ENCODE results near the gene PXDC1. TPM values are rescaled to one million over a fixed set of nuclear protein-coding genes. Genes with fewer than 3 reads are reported as not detected.

The PXDC1 gene, protein sequence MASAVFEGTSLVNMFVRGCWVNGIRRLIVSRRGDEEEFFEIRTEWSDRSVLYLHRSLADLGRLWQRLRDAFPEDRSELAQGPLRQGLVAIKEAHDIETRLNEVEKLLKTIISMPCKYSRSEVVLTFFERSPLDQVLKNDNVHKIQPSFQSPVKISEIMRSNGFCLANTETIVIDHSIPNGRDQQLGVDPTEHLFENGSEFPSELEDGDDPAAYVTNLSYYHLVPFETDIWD
- total RNA-seq (2014; rRNA removed; shearing (Covaris generic)): 7.8 and 8.1 TPM in 2 replicates

DNA sequence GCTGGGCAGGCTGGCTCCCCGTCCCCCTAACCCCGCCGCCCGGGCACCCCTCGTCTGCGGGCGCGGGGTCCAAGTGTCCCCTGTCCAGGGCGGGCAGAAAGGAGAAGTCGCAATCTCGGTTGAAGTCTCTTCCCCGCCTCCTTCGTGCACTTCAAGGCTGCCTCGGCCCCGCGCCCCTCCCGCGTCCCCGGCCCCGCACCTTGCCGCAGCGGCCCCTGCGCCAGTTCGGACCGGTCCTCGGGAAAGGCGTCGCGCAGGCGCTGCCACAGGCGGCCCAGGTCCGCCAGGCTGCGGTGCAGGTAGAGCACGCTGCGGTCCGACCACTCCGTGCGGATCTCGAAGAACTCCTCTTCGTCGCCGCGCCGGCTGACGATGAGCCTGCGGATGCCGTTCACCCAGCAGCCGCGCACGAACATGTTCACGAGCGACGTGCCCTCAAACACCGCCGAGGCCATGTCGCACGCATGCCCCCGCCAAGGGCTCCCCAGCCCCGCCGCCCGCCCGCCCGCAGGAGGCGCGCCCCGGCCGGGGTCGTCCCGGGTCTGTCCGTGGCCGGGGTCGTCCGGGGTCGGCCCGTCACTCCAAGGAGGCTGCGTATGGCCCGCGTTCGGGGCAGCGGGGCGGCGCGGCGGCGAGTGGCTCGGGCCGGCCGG lies at the start of gene PXDC1:
TSS of gene PXDC1 (minus strand) at position 637 of the 653 bp plus-strand sequence. CDS start at position 455, 182 bp downstream.
- Histone ChIP-seq H3K27ac (peak within 1 kb of the TSS; percentile 38), H3K27me3 (no peaks in the 10 kb centered on the region), H3K36me3 (no peaks in the 10 kb centered on the region), H3K4me1 (peaks cover 5% of the 10 kb centered on the region), H3K4me3 (peak within 1 kb of the TSS; percentile 71), H3K9me3 (replicated peaks) (no peaks in the 10 kb centered on the region)
- DNase-seq: no peak

DNA sequence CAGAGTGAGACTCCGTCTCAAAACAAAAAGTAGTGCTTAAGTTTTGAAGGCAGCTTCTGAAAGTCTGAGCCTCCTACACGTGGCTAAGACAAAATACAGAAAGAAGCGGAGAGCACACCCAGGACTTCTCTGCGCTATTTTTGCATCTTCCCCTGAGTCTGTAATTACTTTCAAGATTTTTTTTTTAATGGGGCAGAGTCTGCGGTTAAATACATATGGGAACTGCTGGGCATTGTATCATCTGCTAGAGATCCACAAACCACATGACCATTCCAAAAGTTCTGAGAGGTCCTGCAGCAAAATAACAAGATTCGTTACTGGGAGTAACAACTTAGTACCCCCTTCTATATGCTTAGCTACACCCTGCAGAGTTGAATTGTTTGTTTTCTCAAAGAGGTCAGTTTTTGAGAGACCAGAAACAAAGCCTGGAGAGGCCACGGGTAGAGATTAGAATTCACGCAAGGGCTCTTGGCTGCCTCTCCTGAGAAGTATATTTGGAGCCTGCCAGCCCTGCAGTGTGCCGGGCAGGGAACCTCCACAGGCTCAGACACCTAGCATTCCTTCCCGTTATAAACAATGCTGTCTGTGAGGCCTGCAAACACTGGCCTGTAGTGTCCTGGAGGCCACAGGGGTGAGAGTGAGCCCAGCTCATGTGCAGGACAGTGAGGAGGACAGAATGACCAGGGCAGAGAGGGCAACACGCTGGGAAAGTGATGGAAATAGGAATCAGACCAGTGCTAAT lies 49.5 kb upstream of the PXDC1 start:
- no peaks in the 10 kb centered on the region for H3K27me3 ChIP-seq
- no peaks in the 10 kb centered on the region for H3K36me3 ChIP-seq
- H3K4me3 ChIP-seq: no peak overlapping the region
- no peak for DNase-seq
- H3K4me1 ChIP-seq: peaks cover 38% of the 10 kb centered on the region
- no peak overlapping the region for H3K27ac ChIP-seq
- no peaks in the 10 kb centered on the region for H3K9me3 ChIP-seq (replicated peaks)

DNA sequence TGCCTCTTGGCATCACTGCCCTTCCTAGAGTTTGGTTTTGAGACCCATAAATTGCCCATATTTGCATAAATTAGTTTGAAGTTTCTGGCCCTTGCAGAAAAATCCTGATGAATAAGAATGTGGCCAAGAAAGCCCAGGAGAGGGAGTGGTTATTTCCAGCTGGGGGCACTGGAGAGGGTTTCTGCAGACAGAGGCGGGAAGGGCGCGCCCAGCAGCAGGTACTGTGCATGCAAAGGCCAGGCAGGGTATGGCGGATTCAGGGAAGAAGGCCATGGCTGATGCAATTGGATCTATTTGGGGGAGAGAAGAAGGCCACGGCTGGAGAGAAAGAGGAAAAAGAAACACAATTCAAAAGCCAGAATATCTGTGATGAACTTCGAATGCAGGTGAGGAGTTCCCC lies 48.2 kb upstream of the PXDC1 start:
- Histone ChIP-seq H3K27me3 (no peaks in the 10 kb centered on the region), H3K4me1 (peaks cover 39% of the 10 kb centered on the region)

DNA sequence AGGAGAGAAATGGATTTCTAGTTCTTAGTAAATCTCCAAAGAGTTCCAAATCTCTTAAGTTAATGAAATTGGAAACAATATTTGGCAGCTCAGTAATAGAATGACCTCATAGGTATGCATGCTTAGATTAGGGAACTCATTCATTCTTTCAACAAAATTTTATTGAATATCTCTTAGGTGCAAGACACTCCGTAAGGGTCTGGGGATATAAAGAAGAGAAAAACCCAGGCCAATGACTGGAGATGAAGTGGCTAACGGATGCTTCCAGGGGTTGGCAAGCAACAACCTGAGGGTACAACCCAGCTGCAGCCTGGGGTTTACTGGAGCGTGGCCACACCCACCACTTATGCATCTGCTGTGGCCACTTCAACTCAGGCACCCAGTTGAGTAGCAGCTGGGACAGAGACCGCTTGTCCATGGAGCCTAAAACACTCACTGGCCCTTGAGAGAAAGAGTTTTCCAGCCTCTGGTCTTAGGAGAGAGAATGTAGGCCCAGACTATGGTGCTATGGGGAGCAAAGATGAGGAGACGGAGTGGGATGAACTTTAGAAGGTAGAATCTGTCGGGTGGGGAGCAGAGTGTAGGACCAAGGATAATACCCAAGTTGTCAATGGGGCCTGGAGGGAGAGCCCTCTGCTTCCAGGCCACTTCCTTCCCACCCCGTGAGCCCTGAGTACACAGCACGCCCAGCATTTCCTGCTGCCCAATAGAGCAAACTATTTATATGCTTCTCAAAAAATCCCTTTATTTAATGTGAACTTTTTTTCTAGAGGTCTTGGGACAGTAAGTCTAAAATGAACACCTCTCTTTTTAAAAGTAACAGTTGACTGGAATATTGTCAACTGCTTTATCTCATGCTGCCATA lies 46.8 kb upstream of the PXDC1 start:
- peak overlapping the region; percentile 15 for H3K4me3 ChIP-seq
- peak; percentile 81 to 82 for DNase-seq
- H3K4me1 ChIP-seq: peaks cover 30% of the 10 kb centered on the region

More for the DNA sequence above, 48.2 kb upstream of the PXDC1 start:
- no peak overlapping the region for H3K4me3 ChIP-seq
- H3K36me3 ChIP-seq: no peaks in the 10 kb centered on the region
- H3K9me3 ChIP-seq (replicated peaks): no peaks in the 10 kb centered on the region
- no peak overlapping the region for H3K27ac ChIP-seq
- no peak for DNase-seq

DNA sequence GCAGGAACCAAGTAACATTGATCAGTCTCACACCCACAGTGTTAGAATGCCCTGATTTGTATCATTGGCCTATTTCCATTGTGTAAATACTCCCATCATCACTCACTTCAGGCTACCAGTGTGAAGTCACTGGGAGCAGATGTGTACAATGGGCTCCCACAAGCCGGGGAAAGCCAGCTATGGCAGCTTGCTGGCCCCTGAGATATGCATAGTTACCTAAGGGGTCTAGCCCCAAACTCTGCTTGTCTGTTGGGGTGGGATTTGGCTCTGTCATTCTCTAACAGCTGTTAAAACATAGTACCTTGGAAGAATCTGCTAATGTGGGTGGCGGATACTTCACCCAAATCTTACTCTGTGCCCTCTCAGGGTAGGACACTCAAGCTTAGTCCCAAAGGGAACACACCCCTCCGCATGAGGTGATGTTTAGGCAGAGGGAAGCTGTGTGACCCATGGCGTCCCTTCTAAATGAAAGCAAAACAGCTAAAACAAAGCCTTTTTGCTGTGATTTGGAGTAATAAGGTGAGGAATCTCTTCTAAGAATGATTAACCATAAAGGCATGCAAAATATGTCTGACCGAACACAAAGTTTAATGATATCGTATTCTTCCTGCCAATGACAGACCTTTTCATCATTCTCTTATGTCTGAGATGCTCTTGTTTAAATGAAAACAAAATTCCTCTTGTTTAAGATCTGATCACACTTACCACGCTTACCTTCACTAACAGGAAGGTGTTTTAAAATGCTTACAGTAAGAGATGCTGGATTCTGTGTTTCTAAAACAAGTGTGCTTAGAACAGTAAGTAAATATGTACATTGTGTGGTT lies 45.9 kb upstream of the PXDC1 start:
- peak; percentile 47 to 48 for DNase-seq
- no peaks in the 10 kb centered on the region for H3K36me3 ChIP-seq
- H3K27ac ChIP-seq: peak overlapping the region; percentile 92
- H3K4me3 ChIP-seq: peak overlapping the region; percentile 15
- H3K9me3 ChIP-seq (replicated peaks): no peaks in the 10 kb centered on the region
- no peaks in the 10 kb centered on the region for H3K27me3 ChIP-seq
- peaks cover 30% of the 10 kb centered on the region for H3K4me1 ChIP-seq

More for the DNA sequence above, 46.8 kb upstream of the PXDC1 start:
- H3K36me3 ChIP-seq: no peaks in the 10 kb centered on the region
- H3K9me3 ChIP-seq (replicated peaks): no peaks in the 10 kb centered on the region
- H3K27me3 ChIP-seq: no peaks in the 10 kb centered on the region
- peak overlapping the region; percentile 92 for H3K27ac ChIP-seq

DNA sequence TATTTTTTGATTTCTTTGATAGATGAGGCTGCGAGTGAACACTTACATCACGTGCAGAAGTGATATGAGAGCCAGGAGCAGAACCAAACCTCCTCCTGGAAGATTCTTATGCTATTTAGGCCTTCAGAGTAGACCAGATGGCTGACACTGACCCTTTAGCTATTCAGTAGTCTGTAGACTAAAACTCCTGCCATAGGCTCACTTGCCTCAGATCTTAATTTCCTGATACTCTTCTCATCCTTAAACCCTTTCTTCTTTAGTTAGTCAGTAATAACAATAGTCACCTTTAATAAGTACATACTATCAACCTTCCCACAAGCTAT lies 45.2 kb upstream of the PXDC1 start:
- no peaks in the 10 kb centered on the region for H3K9me3 ChIP-seq (replicated peaks)
- H3K36me3 ChIP-seq: no peaks in the 10 kb centered on the region
- H3K27me3 ChIP-seq: no peaks in the 10 kb centered on the region
- no peak overlapping the region for H3K4me3 ChIP-seq
- no peak for DNase-seq
- H3K27ac ChIP-seq: peak overlapping the region; percentile 92
- H3K4me1 ChIP-seq: peaks cover 30% of the 10 kb centered on the region

DNA sequence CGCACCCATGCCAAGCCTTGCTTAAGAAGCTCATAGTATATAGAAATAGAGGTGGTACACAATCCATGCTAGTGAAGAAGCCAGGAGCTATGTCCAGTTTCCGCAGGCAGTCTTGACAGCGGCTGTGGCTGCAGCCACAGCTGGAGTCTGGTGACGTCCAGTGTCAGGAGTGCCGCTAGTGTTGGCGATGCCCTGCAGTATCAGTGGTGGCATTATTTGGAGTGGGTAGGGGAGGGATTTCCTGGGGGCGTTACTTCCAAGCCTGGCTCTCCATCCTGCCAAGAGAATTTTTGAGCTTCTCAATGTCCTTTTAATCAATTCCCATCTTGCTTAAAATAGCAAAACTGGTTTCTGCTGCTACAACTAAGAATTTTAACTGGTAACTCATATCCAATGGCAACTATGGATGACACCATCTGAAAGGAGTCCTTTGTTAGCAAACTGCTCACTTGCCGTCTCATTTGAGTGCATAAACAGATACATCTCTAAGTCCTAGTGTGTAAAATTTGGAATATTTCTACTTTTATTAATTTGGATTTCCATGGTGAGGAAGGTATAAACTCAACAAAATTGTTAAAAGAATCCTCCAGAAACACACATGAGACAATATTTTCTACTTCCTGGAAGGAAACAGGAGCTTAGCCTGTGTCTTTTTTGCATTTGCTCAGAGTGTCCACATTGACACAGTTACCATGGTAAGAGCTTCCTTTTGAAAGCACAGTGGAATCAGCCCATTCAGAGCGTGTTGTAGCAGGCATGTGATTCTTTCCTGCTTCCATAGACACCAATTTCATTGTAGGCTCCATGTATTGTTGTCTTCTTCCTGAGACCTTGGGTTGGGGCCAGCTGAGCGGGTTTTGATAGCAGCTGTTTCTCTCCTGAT lies 44.6 kb upstream of the PXDC1 start:
- H3K4me1 ChIP-seq: peaks cover 30% of the 10 kb centered on the region
- H3K27ac ChIP-seq: peak overlapping the region; percentile 92
- H3K27me3 ChIP-seq: no peaks in the 10 kb centered on the region
- H3K4me3 ChIP-seq: no peak overlapping the region
- H3K36me3 ChIP-seq: no peaks in the 10 kb centered on the region
- DNase-seq: no peak
- H3K9me3 ChIP-seq (replicated peaks): no peaks in the 10 kb centered on the region

DNA sequence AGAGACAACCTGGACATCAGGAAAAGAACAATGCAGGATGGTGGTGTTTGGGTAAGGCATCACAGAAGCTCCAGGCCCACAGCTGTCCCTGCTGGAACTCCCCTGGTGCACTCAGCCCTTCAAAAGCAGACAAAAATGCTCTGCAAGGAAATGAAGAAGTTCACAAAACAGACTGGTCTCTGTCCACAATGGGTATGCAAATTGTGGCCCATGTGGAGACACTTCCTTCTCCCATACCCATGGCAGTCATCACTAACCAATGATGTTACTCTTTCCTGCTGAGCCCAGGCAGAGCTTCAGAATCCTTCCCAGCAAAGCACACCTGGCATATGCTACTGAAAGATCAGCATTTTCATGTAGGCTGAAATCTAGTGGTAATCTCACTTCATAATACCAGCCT lies 42.6 kb upstream of the PXDC1 start:
- Histone ChIP-seq H3K36me3 (no peaks in the 10 kb centered on the region), H3K4me3 (no peak overlapping the region), H3K27me3 (no peaks in the 10 kb centered on the region), H3K4me1 (peaks cover 30% of the 10 kb centered on the region), H3K9me3 (replicated peaks) (no peaks in the 10 kb centered on the region), H3K27ac (no peak overlapping the region)
- DNase-seq: no peak

DNA sequence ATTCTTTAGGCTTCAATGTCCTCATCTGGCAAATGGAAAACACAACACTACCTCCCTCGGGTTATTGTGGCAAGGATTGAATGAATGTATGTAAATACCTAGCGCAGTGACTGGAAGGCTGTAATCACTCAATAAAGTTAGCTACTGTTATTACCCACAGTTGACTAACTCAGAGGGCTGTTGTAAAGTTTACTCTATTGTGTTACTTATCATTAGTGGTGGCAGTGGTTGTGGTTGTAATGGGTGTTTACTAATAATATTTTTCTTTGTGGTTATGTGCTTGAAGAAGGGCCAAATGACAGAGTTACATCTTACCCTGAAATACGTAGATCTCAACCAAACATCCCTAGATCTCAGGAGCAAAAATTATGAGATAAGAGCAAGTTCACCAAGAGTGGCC lies 42.0 kb upstream of the PXDC1 start:
- Histone ChIP-seq H3K27ac (no peak overlapping the region), H3K9me3 (replicated peaks) (no peaks in the 10 kb centered on the region), H3K4me1 (peaks cover 25% of the 10 kb centered on the region), H3K27me3 (no peaks in the 10 kb centered on the region), H3K36me3 (no peaks in the 10 kb centered on the region), H3K4me3 (no peak overlapping the region)
- DNase-seq: no peak

DNA sequence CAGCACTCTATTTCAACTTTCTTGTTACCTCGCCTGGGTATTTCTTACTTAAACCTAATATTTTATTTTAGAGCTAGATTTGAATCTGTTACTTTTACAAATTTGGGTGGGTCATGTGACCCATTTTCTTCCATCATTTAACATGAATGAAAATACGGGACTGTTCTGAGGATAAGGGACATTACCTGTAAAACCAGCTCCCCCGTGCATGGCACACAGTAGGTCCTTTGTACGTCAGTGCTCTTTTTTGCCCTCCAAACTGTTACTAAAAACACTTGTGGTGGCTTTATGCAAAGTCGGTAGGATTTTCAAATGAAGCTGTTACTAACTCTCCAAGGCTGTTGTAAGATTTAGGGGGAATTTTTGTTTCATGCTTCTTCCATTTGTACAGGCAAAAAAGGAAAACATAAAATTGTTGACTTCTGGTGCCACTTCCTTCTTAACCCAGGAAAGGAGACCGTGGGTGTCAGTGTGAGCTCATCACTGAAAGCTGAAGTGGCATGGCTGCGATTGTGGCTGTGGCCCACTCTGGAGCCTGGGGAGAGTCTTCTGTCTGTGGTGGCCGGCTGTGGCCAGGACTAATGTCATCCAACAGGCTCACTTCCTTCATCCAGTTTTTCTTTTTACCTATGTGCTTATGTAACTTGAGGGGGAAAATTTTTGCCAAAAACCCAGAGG lies 40.2 kb upstream of the PXDC1 start:
- Histone ChIP-seq H3K4me1 (peaks cover 7% of the 10 kb centered on the region), H3K27ac (no peak overlapping the region), H3K36me3 (no peaks in the 10 kb centered on the region), H3K9me3 (replicated peaks) (no peaks in the 10 kb centered on the region), H3K27me3 (no peaks in the 10 kb centered on the region), H3K4me3 (no peak overlapping the region)
- DNase-seq: no peak

DNA sequence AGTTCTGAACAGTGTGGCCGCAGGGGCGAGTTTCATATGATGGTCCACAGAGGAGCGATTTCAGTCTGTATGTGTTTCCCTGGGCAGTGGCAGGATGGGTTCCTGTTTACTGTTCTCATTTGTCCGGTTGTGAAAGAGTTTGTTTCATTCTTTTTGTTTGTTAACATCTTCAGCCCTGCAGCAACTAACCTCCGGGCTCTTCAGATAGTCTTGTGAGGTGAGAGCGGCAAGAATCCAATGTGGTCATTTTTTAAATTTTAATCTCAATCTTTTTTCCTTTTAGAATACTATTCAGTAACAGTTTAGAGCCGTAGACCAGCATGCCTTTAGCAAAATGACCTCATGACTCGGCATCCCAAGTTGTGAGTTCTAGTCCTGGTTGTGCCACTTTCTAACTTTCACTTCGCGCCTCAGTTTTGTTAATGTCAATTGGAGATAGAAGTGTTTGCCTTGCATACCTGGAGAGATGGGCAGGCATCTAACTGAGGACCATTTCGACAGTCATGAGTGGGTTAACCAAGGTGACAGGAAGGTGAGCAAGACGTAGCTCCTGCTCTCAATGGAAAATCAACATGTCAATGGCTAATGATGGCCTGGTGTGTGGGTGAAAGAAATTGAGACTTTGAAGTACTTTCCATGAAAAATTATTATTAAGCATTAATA lies 38.5 kb upstream of the PXDC1 start:
- no peaks in the 10 kb centered on the region for H3K9me3 ChIP-seq (replicated peaks)
- no peak overlapping the region for H3K4me3 ChIP-seq
- no peaks in the 10 kb centered on the region for H3K36me3 ChIP-seq
- H3K27me3 ChIP-seq: no peaks in the 10 kb centered on the region
- no peak overlapping the region for H3K27ac ChIP-seq
- no peaks in the 10 kb centered on the region for H3K4me1 ChIP-seq
- no peak for DNase-seq

DNA sequence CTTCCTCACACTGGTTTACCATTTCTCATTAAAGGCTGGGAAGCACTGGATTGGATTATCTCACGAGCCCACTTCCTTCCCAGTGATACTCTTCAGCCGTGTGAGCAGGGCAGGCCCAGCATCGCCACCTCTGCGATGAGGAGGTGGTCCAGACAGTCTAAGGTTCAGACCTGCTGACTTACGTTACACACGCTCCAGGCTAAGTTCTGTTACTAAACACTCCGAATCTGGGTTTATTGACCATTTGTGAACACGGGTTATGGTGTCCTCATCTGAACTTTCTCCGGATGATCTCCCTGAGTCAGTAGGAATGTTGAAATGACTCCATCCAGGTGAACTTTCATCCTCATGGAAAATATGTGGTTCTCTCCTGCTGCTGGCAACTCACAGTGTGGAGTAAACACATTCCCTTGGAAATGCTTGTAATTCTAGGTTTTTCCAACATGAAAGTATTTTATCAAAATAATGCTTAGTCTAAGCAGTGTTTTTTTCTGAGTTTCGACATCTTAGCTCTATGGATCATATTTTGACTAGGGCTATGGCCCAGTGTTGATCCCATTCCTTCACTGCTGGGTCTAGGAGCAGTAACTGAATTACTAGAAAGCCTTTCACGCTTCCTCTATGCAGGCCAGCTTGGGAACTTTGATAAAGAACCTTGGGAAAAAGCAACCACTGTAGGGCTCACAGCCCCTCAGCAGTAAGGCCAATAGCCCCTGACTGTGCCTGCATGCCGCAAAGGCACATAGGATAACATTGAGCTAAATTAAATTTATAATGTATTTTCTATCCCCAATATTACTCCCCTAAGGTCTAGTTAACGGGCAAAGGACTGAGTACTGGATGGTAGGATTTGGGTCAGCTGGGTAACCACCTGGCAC lies 37.7 kb upstream of the PXDC1 start:
- no peaks in the 10 kb centered on the region for H3K9me3 ChIP-seq (replicated peaks)
- no peak for DNase-seq
- no peaks in the 10 kb centered on the region for H3K27me3 ChIP-seq
- H3K4me3 ChIP-seq: no peak overlapping the region
- no peaks in the 10 kb centered on the region for H3K36me3 ChIP-seq
- no peaks in the 10 kb centered on the region for H3K4me1 ChIP-seq
- no peak overlapping the region for H3K27ac ChIP-seq

All from SJCRH30 (cell line).